H9 (cell line): Measurements from ENCODE around the gene DTD1. TPM values are rescaled to one million over a fixed set of nuclear protein-coding genes. Genes with fewer than 3 reads are reported as not detected.

Experiments
- DNase-seq: peaks from one replicate; pipeline ENCODE4 v3.0.0-alpha.2; 2017
- H2AFZ ChIP-seq: one replicate; pipeline ENCODE4 v1.6.1; 2013; ENCODE audit warnings: mild to moderate bottlenecking, low read length, control low read depth, moderate library complexity
- H2AK5ac ChIP-seq: 2 replicates; pipeline ENCODE4 v1.6.1; 2013; ENCODE audit warnings: low read length, control low read depth, mixed read lengths; ENCODE audit not compliant: insufficient read length
- H2BK120ac ChIP-seq: one replicate; pipeline ENCODE4 v1.6.1; 2013; ENCODE audit warnings: low read depth, mild to moderate bottlenecking, low read length, control low read depth, inconsistent platforms; ENCODE audit not compliant: poor library complexity, severe bottlenecking
- H2BK12ac ChIP-seq: 2 replicates; pipeline ENCODE4 v1.6.1; 2013; ENCODE audit warnings: low read length, control low read depth, mixed read lengths, low read depth; ENCODE audit not compliant: insufficient read length
- H2BK15ac ChIP-seq: 2 replicates; pipeline ENCODE4 v1.6.1; 2013; ENCODE audit warnings: low read depth, low read length, control low read depth
- H2BK20ac ChIP-seq: one replicate; pipeline ENCODE4 v1.6.1; 2013; ENCODE audit warnings: low read depth, mild to moderate bottlenecking, low read length, control low read depth, inconsistent platforms; ENCODE audit not compliant: poor library complexity, severe bottlenecking
- H2BK5ac ChIP-seq: 2 replicates; pipeline ENCODE4 v1.6.1; 2013; ENCODE audit warnings: low read length, control low read depth, mixed read lengths; ENCODE audit not compliant: insufficient read length
- H3K14ac ChIP-seq: 2 replicates; pipeline ENCODE4 v1.6.1; 2013; ENCODE audit warnings: low read length, control low read depth; ENCODE audit not compliant: insufficient read depth
- H3K18ac ChIP-seq: 2 replicates; pipeline ENCODE4 v1.6.1; 2013; ENCODE audit warnings: low read depth, mild to moderate bottlenecking, mixed read lengths, low read length, control low read depth; ENCODE audit not compliant: insufficient read length
- H3K23ac ChIP-seq: 2 replicates; pipeline ENCODE4 v1.6.1; 2013; ENCODE audit warnings: low read length, control low read depth, mixed read lengths, low read depth; ENCODE audit not compliant: insufficient read length
- H3K23me2 ChIP-seq: 2 replicates; pipeline ENCODE4 v1.6.1; 2013; ENCODE audit warnings: low read depth, mild to moderate bottlenecking, mixed read lengths, low read length, control low read depth; ENCODE audit not compliant: insufficient read length, poor library complexity, severe bottlenecking
- H3K27ac ChIP-seq: 2 replicates; pipeline ENCODE4 v1.5.1; 2013; ENCODE audit warnings: low read length, control low read depth, mixed read lengths, low read depth; ENCODE audit not compliant: insufficient read length
- H3K27me3 ChIP-seq: 2 replicates; pipeline ENCODE4 v1.6.1; 2013; ENCODE audit warnings: low read length, control low read depth, inconsistent platforms; ENCODE audit not compliant: insufficient read depth
- H3K4ac ChIP-seq: 2 replicates; pipeline ENCODE4 v1.6.1; 2013; ENCODE audit warnings: low read depth, mild to moderate bottlenecking, control low read depth, inconsistent platforms, low read length, moderate library complexity
- H3K4me1 ChIP-seq: 2 replicates; pipeline ENCODE4 v1.6.1; 2013; ENCODE audit warnings: low read length, control low read depth, inconsistent platforms; ENCODE audit not compliant: insufficient read depth
- H3K4me2 ChIP-seq: 2 replicates; pipeline ENCODE4 v1.6.1; 2013; ENCODE audit warnings: low read length, control low read depth, mixed read lengths; ENCODE audit not compliant: insufficient read length, insufficient read depth
- H3K56ac ChIP-seq: 2 replicates; pipeline ENCODE4 v1.6.1; 2013; ENCODE audit warnings: low read depth, mild to moderate bottlenecking, mixed read lengths, low read length, control low read depth; ENCODE audit not compliant: insufficient read length
- H3K79me1 ChIP-seq: 2 replicates; pipeline ENCODE4 v1.6.1; 2013; ENCODE audit warnings: low read depth, mild to moderate bottlenecking, moderate library complexity, low read length, control low read depth, inconsistent platforms; ENCODE audit not compliant: insufficient read depth, poor library complexity, severe bottlenecking
- H3K79me2 ChIP-seq: 2 replicates; pipeline ENCODE4 v1.6.1; 2013; ENCODE audit warnings: low read length, control low read depth, inconsistent platforms; ENCODE audit not compliant: insufficient read depth
- H3K9ac ChIP-seq: 2 replicates; pipeline ENCODE4 v1.6.1; 2013; ENCODE audit warnings: low read length, control low read depth, mixed read lengths; ENCODE audit not compliant: insufficient read length; ENCODE audit errors: extremely low read depth
- H3K9me3 ChIP-seq: one replicate; pipeline ENCODE4 v1.6.1; 2013; ENCODE audit warnings: low read depth, low read length, inconsistent platforms; ENCODE audit not compliant: control insufficient read depth
- H3T11ph ChIP-seq: one replicate; pipeline ENCODE4 v1.6.1; 2013; ENCODE audit warnings: mild to moderate bottlenecking, low read length, control low read depth, inconsistent platforms
- H4K20me1 ChIP-seq: one replicate; pipeline ENCODE4 v1.6.1; 2013; ENCODE audit not compliant: control insufficient read depth, insufficient read length, insufficient read depth
- H4K5ac ChIP-seq: 2 replicates; pipeline ENCODE4 v1.6.1; 2013; ENCODE audit warnings: low read depth, mild to moderate bottlenecking, mixed read lengths, low read length, control low read depth; ENCODE audit not compliant: insufficient read length
- H4K8ac ChIP-seq: replicated peaks from 2 replicates; pipeline ENCODE4 v1.6.1; 2013; ENCODE audit warnings: low read length, control low read depth, mixed read lengths, low read depth; ENCODE audit not compliant: insufficient read length
- H4K91ac ChIP-seq: 2 replicates; pipeline ENCODE4 v1.6.1; 2013; ENCODE audit warnings: low read depth, mild to moderate bottlenecking, moderate library complexity, mixed read lengths, low read length, control low read depth; ENCODE audit not compliant: insufficient read length
- H3K27ac Mint-ChIP-seq, 3 experiments: 2 replicates in 2 of 3; 3 replicates in 1 of 3; pipeline ENCODE4 v1.8.0; 2020 to 2021; ENCODE audit warnings: mixed read lengths in 3 of 3, mild to moderate bottlenecking in 1 of 3, moderate library complexity in 1 of 3
- H3K27me3 Mint-ChIP-seq: 2 replicates; pipeline ENCODE4 v1.8.0; 2021; ENCODE audit warnings: low read depth, mild to moderate bottlenecking, moderate library complexity, mixed read lengths
- H3K36me3 Mint-ChIP-seq, 3 experiments: 2 replicates in 2 of 3; 3 replicates in 1 of 3; pipeline ENCODE4 v1.8.0; 2020 to 2021; ENCODE audit warnings: low read depth in 3 of 3, mixed read lengths in 3 of 3; ENCODE audit not compliant: insufficient read depth in 1 of 3
- H3K4me1 Mint-ChIP-seq, 2 experiments: 2 replicates each; pipeline ENCODE4 v1.8.0; 2020; ENCODE audit warnings: mixed read lengths in 2 of 2
- H3K4me3 Mint-ChIP-seq, 2 experiments: 2 replicates in 1 of 2; 3 replicates in 1 of 2; pipeline ENCODE4 v1.8.0; 2020 to 2021; ENCODE audit warnings: mild to moderate bottlenecking in 2 of 2, mixed read lengths in 2 of 2, moderate library complexity in 1 of 2
- H3K9me3 Mint-ChIP-seq, 2 experiments: 2 replicates in 1 of 2; 3 replicates in 1 of 2; pipeline ENCODE4 v1.8.0; 2020; ENCODE audit warnings: mild to moderate bottlenecking in 2 of 2, mixed read lengths in 2 of 2, moderate library complexity in 1 of 2
- WGBS: extraction: QIAGEN DNeasy Blood & Tissue Kit; methylation state at CpG from one replicate; pipeline ENCODE4 v1.1.7; 2013; ENCODE audit warnings: missing lambda C conversion rate, low lambda C conversion rate, mixed read lengths; ENCODE audit not compliant: insufficient read length; ENCODE audit errors: extremely low coverage; 5-methylcytosine and 5-hydroxymethylcytosine counted together
- total RNA-seq: library from RNA; stranded (reverse); gene quantifications from 2 replicates; pipeline ENCODE4 v1.2.1, GENCODE V29; 2021
- TF ChIP-seq, protein P1 (sequence below): fragments of 200-600 bp; sonication (generic); conservative IDR thresholded peaks from 3 replicates; pipeline ENCODE4 v1.8.0; 2021; ENCODE audit warnings: antibody characterized with exemption, mild to moderate bottlenecking

The DTD1 gene
- total RNA-seq, 1 experiment from 2014 or later: 62.0 TPM

- Histone ChIP-seq H3K18ac (no peak overlapping the region), H3T11ph (no peak overlapping the region), H2BK5ac (no peak overlapping the region), H3K4ac (no peak overlapping the region), H2BK15ac (no peak overlapping the region), H2BK120ac (no peak overlapping the region), H4K20me1 (no peaks in the 10 kb centered on the region), H2AFZ (no peak overlapping the region), H4K8ac (no peak overlapping the region), H3K27me3 (no peaks in the 10 kb centered on the region), H3K9me3 (no peaks in the 10 kb centered on the region), H3K79me2 (no peaks in the 10 kb centered on the region), H3K23ac (no peak overlapping the region), H3K9ac (no peak overlapping the region), H2AK5ac (no peak overlapping the region), H3K4me1 (no peaks in the 10 kb centered on the region), H4K5ac (no peak overlapping the region), H3K79me1 (no peaks in the 10 kb centered on the region), H2BK20ac (no peak overlapping the region), H3K56ac (no peak overlapping the region), H3K14ac (no peak overlapping the region), H3K4me2 (no peak overlapping the region), H3K27ac (no peak overlapping the region), H3K23me2 (no peaks in the 10 kb centered on the region), H4K91ac (no peak overlapping the region), H2BK12ac (no peak overlapping the region)
- no CpG with 5 or more reads among the region's 3 CpGs for WGBS
- no peak overlapping the region for H3K4me3 Mint-ChIP-seq
- peaks cover under 1% of the 10 kb centered on the region in 2 experiments; a peak in 1 of 4 replicates for H3K4me1 Mint-ChIP-seq
- DNase-seq: no peak
- H3K36me3 Mint-ChIP-seq: peaks cover 2 to 11% (median 5%) of the 10 kb centered on the region in 3 experiments
- H3K27ac Mint-ChIP-seq: 0 out of 7 replicates have a peak overlapping the region, but pooled peaks of 1 of the 3 experiments have one; percentile 40
- H3K27me3 Mint-ChIP-seq: no peaks in the 10 kb centered on the region; the same call in 1 of the 2 replicates
- TF ChIP-seq, protein P1, sequence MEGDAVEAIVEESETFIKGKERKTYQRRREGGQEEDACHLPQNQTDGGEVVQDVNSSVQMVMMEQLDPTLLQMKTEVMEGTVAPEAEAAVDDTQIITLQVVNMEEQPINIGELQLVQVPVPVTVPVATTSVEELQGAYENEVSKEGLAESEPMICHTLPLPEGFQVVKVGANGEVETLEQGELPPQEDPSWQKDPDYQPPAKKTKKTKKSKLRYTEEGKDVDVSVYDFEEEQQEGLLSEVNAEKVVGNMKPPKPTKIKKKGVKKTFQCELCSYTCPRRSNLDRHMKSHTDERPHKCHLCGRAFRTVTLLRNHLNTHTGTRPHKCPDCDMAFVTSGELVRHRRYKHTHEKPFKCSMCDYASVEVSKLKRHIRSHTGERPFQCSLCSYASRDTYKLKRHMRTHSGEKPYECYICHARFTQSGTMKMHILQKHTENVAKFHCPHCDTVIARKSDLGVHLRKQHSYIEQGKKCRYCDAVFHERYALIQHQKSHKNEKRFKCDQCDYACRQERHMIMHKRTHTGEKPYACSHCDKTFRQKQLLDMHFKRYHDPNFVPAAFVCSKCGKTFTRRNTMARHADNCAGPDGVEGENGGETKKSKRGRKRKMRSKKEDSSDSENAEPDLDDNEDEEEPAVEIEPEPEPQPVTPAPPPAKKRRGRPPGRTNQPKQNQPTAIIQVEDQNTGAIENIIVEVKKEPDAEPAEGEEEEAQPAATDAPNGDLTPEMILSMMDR: no peak
- H3K9me3 Mint-ChIP-seq: peaks cover 9 to 11% of the 10 kb centered on the region in 2 experiments; a peak in 4 of 5 replicates
Measured at GRCh38 chr20:18719426-18719825, 131.6 kb downstream of the DTD1 start.
